Activated CD4-positive, alpha-beta memory T cell treated with anti-CD3 and anti-CD28 coated beads, Interleukin-2, amount 10 ng/mL, durations not matched to agents 7 days and 5 days (primary cell): ENCODE data around the gene RFPL4AL1. TPM values are rescaled to one million over a fixed set of nuclear protein-coding genes. Genes with fewer than 3 reads are reported as not detected.
"Not testable (repeated sequence)": the region's sequence is repeated elsewhere in the genome, so short reads cannot be mapped to it uniquely, and the experiment has no call there.

ENCODE experiments used
- CTCF ChIA-PET: fragments of 350-600 bp; sonication (Branson Sonifier 250); formaldehyde crosslinking; loops from one replicate; lab custom pipeline; 2021; ENCODE audit warnings: antibody characterized with exemption, inconsistent platforms; lab: Charles Lee
- POLR2A ChIA-PET: fragments of 350-600 bp; sonication (Branson Sonifier 250); formaldehyde crosslinking; loops from one replicate; lab custom pipeline; 2021; ENCODE audit warnings: antibody characterized with exemption; lab: Charles Lee
- DNase-seq: peaks from one replicate; pipeline ENCODE4 v3.0.0-alpha.2; 2020
- H3K27ac Mint-ChIP-seq: one replicate; pipeline ENCODE4 v1.8.0; 2021; ENCODE audit warnings: mild to moderate bottlenecking, mixed read lengths
- H3K27me3 Mint-ChIP-seq: one replicate; pipeline ENCODE4 v1.8.0; 2021; ENCODE audit warnings: mixed read lengths
- H3K36me3 Mint-ChIP-seq: one replicate; pipeline ENCODE4 v1.8.0; 2021; ENCODE audit warnings: low read depth, mixed read lengths
- H3K4me1 Mint-ChIP-seq: one replicate; pipeline ENCODE4 v1.8.0; 2021; ENCODE audit warnings: mixed read lengths
- H3K4me3 Mint-ChIP-seq: one replicate; pipeline ENCODE4 v1.8.0; 2021; ENCODE audit warnings: mild to moderate bottlenecking, mixed read lengths
- H3K9me3 Mint-ChIP-seq: one replicate; pipeline ENCODE4 v1.8.0; 2021; ENCODE audit warnings: mixed read lengths
- total RNA-seq, 2 experiments: library from RNA; stranded (reverse); gene quantifications; one replicate each; pipeline ENCODE4 v1.2.3, GENCODE V29; 2021

The RFPL4AL1 gene
- total RNA-seq: not detected

- H3K4me3 Mint-ChIP-seq, H3K36me3 Mint-ChIP-seq, H3K27me3 Mint-ChIP-seq, H3K9me3 Mint-ChIP-seq, H3K4me1 Mint-ChIP-seq, POLR2A ChIA-PET, CTCF ChIA-PET, H3K27ac Mint-ChIP-seq, DNase-seq: not testable (repeated sequence)
Observed at GRCh38 chr19:55768818-55769217, at the start of gene RFPL4AL1. TSS of gene RFPL4AL1 (plus strand) at chr19:55769118. CDS start at chr19:55771805, 2,687 bp downstream.

GRCh38 chr19:55720214-55720746, 48.6 kb upstream of the RFPL4AL1 start:
- no peak overlapping the region for H3K4me3 Mint-ChIP-seq
- no peaks in the 10 kb centered on the region for H3K36me3 Mint-ChIP-seq
- H3K4me1 Mint-ChIP-seq: no peaks in the 10 kb centered on the region
- CTCF ChIA-PET: no interaction called here
- no peak overlapping the region for H3K27ac Mint-ChIP-seq
- no peaks in the 10 kb centered on the region for H3K27me3 Mint-ChIP-seq
- POLR2A ChIA-PET: no interaction called here
- DNase-seq: no peak
- peaks cover 18% of the 10 kb centered on the region for H3K9me3 Mint-ChIP-seq

DNA sequence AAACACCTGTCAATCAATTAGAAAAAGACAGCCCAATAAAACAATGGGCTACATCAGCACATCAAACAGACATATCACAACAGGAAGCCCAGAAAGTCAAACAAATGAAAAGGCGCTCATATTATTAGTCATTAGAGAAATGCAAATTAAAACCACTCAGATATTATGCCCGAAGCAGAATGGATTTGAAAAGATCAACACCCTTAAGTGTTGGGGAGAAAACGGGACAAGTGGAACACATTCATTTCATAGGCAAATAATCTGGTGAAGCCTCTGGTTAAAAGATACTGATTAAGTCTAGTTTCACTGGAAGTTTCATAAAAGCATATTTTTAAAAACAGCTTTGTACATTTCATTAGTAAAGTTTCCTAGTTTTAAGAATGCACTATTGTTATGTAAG, 48.1 kb upstream of the RFPL4AL1 start:
- Mint-ChIP-seq H3K27me3 (no peaks in the 10 kb centered on the region), H3K36me3 (no peaks in the 10 kb centered on the region), H3K9me3 (peaks cover 18% of the 10 kb centered on the region), H3K4me3 (no peak overlapping the region), H3K27ac (no peak overlapping the region), H3K4me1 (no peaks in the 10 kb centered on the region)
- CTCF ChIA-PET: no interaction called here
- POLR2A ChIA-PET: no interaction called here
- DNase-seq: no peak

GRCh38 chr19:55723491-55723890, 45.4 kb upstream of the RFPL4AL1 start:
- Mint-ChIP-seq H3K27ac (no peak overlapping the region), H3K36me3 (no peaks in the 10 kb centered on the region), H3K9me3 (peaks cover 18% of the 10 kb centered on the region), H3K4me3 (no peak overlapping the region), H3K27me3 (no peaks in the 10 kb centered on the region), H3K4me1 (no peaks in the 10 kb centered on the region)
- POLR2A ChIA-PET: no interaction called here
- no peak for DNase-seq
- CTCF ChIA-PET: no interaction called here

DNA sequence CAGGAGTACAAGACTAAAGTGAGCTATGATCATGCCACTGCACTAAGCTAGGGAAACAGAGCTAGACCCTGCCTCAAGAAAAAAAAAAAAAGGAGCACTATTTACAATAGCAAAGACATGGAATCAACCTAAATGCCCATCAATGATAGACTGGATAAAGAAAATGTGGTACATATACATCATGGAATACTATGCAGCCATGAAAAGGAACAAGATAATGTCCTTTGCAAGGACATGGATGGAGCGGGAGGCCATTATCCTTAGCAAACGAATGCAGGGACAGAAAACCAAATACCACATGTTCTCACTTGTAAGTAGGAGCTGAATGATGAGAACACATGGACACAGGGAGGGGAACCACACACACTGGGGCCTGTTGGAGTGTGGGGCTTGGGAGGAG, 38.5 kb upstream of the RFPL4AL1 start:
- H3K4me3 Mint-ChIP-seq, H3K27me3 Mint-ChIP-seq, H3K36me3 Mint-ChIP-seq, DNase-seq, CTCF ChIA-PET, H3K4me1 Mint-ChIP-seq, POLR2A ChIA-PET, H3K27ac Mint-ChIP-seq: not testable (repeated sequence)
- peaks cover 16% of the 10 kb centered on the region for H3K9me3 Mint-ChIP-seq

- Mint-ChIP-seq H3K36me3 (no peaks in the 10 kb centered on the region), H3K4me3 (no peak within 1 kb of the TSS), H3K9me3 (no peaks in the 10 kb centered on the region), H3K4me1 (no peaks in the 10 kb centered on the region), H3K27ac (no peak within 1 kb of the TSS), H3K27me3 (no peaks in the 10 kb centered on the region)
- CTCF ChIA-PET: no interaction called here
- POLR2A ChIA-PET: no interaction called here
- DNase-seq: no peak
Observed at GRCh38 chr19:55738302-55738701, 30.6 kb upstream of the RFPL4AL1 start, which contains the start of gene NLRP9. TSS of gene NLRP9 (minus strand) at chr19:55738402. CDS start at chr19:55738374, 28 bp downstream.

GRCh38 chr19:55750715-55751114, 18.2 kb upstream of the RFPL4AL1 start:
- Mint-ChIP-seq H3K9me3 (no peaks in the 10 kb centered on the region), H3K4me3 (no peak overlapping the region), H3K27ac (no peak overlapping the region), H3K4me1 (no peaks in the 10 kb centered on the region), H3K27me3 (no peaks in the 10 kb centered on the region), H3K36me3 (no peaks in the 10 kb centered on the region)
- CTCF ChIA-PET: no interaction called here
- no peak for DNase-seq
- POLR2A ChIA-PET: no interaction called here

GRCh38 chr19:55753401-55753800, 15.5 kb upstream of the RFPL4AL1 start:
- ChIA-PET POLR2A (no interaction called here), CTCF (no interaction called here)
- Mint-ChIP-seq H3K36me3 (no peaks in the 10 kb centered on the region), H3K27me3 (no peaks in the 10 kb centered on the region), H3K27ac (no peak overlapping the region), H3K4me1 (no peaks in the 10 kb centered on the region), H3K9me3 (peaks cover 5% of the 10 kb centered on the region), H3K4me3 (no peak overlapping the region)
- no peak for DNase-seq

GRCh38 chr19:55756808-55757207, 12.1 kb upstream of the RFPL4AL1 start:
- POLR2A ChIA-PET, H3K27me3 Mint-ChIP-seq: not testable (repeated sequence)

DNA sequence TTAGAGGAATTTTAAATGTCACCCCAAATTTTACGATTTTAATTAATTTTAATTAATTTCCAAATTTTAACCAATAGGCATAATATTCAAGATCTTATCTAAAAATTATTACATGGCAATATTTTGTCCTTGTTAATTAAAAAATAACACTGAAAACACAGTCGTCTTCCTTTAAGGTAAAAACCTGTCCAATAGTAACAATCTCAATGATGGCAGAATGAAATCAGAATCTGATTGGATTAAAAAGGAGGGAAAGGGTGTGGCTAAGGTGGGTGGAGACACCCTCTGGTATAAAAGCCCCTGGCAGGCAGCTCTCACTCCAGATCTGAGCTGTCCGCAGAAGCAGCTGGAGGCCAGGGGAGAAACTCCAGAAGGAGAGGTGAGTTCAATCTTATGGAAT, 10.1 kb upstream of the RFPL4AL1 start, which contains the start of gene RFPL4A:
RFPL4A (plus strand) TSS at position 301 of the 400 bp plus-strand sequence. CDS start 2,704 bp downstream, outside the sequence.
- H3K9me3 Mint-ChIP-seq, H3K27me3 Mint-ChIP-seq, POLR2A ChIA-PET, H3K36me3 Mint-ChIP-seq, DNase-seq, H3K4me3 Mint-ChIP-seq, H3K4me1 Mint-ChIP-seq, CTCF ChIA-PET, H3K27ac Mint-ChIP-seq: not testable (repeated sequence)

More at GRCh38 chr19:55756808-55757207, 12.1 kb upstream of the RFPL4AL1 start:
- H3K4me3 Mint-ChIP-seq, H3K4me1 Mint-ChIP-seq, H3K36me3 Mint-ChIP-seq, H3K27ac Mint-ChIP-seq, H3K9me3 Mint-ChIP-seq, DNase-seq, CTCF ChIA-PET: not testable (repeated sequence)

DNA sequence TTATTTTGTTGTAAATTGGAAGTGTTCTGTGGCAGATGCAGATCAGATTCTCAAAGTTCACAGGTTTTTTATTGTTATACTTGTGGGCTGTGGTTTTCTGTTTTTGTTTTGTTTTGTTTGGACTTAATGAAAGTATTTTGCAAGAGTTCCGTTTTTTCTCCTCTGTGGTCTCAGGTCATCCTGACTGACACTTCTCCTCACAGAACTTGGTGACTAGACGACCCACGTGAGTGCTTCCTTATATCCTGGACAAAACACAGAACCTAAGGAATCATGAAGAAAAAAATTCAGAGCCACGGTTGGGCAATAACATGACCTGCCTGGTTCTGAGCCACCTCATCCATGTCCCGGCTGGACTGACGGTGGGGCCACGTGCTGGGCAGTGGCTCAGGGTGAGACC, 2.5 kb upstream of the RFPL4AL1 start:
- ChIA-PET POLR2A (no interaction called here), CTCF (no interaction called here)
- Mint-ChIP-seq H3K27ac (no peak overlapping the region), H3K36me3 (no peaks in the 10 kb centered on the region), H3K27me3 (peaks cover 1% of the 10 kb centered on the region), H3K4me1 (no peaks in the 10 kb centered on the region), H3K4me3 (no peak overlapping the region), H3K9me3 (peaks cover 3% of the 10 kb centered on the region)
- DNase-seq: no peak

DNA sequence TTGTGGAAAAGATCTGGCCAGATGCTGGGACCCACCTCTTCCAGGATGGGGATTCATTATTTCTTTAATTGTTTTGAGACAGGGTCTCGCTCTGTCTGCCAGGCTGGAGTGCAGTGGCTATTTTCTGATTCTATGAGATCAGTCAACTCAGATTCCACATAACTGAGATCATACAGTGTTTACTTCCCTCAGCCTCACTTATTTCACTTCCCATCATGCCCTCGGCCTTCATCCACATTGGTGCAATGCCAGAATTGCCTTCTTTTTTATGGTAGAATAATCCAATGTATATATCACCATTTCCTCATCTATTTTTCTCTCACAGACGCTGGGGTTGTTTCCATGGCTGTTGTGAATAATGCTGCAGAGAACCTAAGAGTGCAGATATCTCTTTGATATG, 714 bp downstream of the RFPL4AL1 start:
- H3K4me3 Mint-ChIP-seq, H3K27me3 Mint-ChIP-seq, H3K27ac Mint-ChIP-seq, CTCF ChIA-PET, H3K4me1 Mint-ChIP-seq, DNase-seq, H3K9me3 Mint-ChIP-seq, POLR2A ChIA-PET, H3K36me3 Mint-ChIP-seq: not testable (repeated sequence)

GRCh38 chr19:55777528-55777927, 8.6 kb downstream of the RFPL4AL1 start:
- POLR2A ChIA-PET: no interaction called here
- H3K27me3 Mint-ChIP-seq: no peaks in the 10 kb centered on the region
- CTCF ChIA-PET: no interaction called here
- H3K36me3 Mint-ChIP-seq: no peaks in the 10 kb centered on the region
- no peaks in the 10 kb centered on the region for H3K4me1 Mint-ChIP-seq
- DNase-seq: no peak
- no peak overlapping the region for H3K27ac Mint-ChIP-seq
- no peaks in the 10 kb centered on the region for H3K9me3 Mint-ChIP-seq
- H3K4me3 Mint-ChIP-seq: no peak overlapping the region

DNA sequence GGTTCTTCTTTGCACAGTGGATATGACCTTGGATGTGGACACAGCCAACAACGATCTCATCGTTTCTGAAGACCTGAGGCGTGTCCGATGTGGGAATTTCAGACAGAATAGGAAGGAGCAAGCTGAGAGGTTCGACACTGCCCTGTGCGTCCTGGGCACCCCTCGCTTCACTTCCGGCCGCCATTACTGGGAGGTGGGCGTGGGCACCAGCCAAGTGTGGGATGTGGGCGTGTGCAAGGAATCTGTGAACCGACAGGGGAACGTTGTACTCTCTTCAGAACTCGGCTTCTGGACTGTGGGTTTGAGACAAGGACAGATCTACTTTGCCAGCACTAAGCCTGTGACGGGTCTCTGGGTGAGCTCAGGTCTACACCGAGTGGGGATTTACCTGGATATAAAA, 9.4 kb downstream of the RFPL4AL1 start:
- Mint-ChIP-seq H3K9me3 (no peaks in the 10 kb centered on the region), H3K4me1 (no peaks in the 10 kb centered on the region), H3K4me3 (no peak overlapping the region), H3K27ac (no peak overlapping the region), H3K27me3 (no peaks in the 10 kb centered on the region), H3K36me3 (no peaks in the 10 kb centered on the region)
- ChIA-PET CTCF (no interaction called here), POLR2A (no interaction called here)
- DNase-seq: no peak
